ENCODE data around the gene SLX9. TPM values are rescaled to one million over a fixed set of nuclear protein-coding genes. Genes with fewer than 3 reads are reported as not detected.

The SLX9 gene
- total RNA-seq, 1 donor from 2014 or later = 38.8 TPM

DNA sequence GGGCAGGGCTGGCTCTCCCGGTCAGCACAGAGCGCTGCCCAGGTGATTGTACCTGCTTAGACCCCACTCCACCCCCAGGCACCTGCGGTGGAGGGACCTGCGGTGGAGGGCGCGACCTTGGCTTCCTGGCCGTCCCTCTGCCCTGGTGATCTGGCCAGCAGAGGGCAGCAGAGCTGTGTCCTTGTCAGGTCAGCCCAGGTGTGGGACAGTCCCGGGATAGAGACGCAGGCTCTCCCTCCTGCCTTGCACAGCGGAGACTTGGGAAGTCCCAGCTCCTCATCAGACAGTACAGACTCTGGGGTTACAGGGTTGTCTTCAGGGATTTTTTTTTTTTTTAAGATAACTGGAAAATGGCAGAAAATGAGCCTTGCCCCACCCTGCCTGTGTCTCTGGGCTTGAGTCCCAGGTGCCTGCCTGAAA, 10.0 kb downstream of the SLX9 start:
- Mint-ChIP-seq H3K9me3 (ENCODE audit: unreplicated experiment) (no peaks in the 10 kb centered on the region), H3K4me1 (ENCODE audit: low read depth, unreplicated experiment) (no peaks in the 10 kb centered on the region), H3K36me3 (ENCODE audit: low read depth, unreplicated experiment) (peaks cover 12% of the 10 kb centered on the region), H3K27me3 (ENCODE audit: low read depth, unreplicated experiment) (peaks cover 4% of the 10 kb centered on the region), H3K4me3 (ENCODE audit: unreplicated experiment) (no peak overlapping the region), H3K27ac (ENCODE audit: unreplicated experiment) (no peak overlapping the region)
- H4K20me1 ChIP-seq (ENCODE audit: insufficient read depth, low read length) = peaks cover 93% of the 10 kb centered on the region
- DNase-seq (ENCODE audit: low read depth) (peak; percentile 26), FAIRE-seq (peak; percentile 37)
- H3K27me3 ChIP-seq (ENCODE audit: insufficient read depth, low read length) = no peaks in the 10 kb centered on the region
- H3K4me3 ChIP-seq (ENCODE audit: insufficient read depth, low read depth, low read length) = no peak overlapping the region
- no peaks in the 10 kb centered on the region for H3K36me3 ChIP-seq (ENCODE audit: insufficient read depth, low read length)
- H3K79me2 ChIP-seq (ENCODE audit: insufficient read depth, low read length) = peaks cover 83% of the 10 kb centered on the region
- no peak overlapping the region for H3K4me2 ChIP-seq (ENCODE audit: low read length)
- TF ChIP-seq, protein P1, sequence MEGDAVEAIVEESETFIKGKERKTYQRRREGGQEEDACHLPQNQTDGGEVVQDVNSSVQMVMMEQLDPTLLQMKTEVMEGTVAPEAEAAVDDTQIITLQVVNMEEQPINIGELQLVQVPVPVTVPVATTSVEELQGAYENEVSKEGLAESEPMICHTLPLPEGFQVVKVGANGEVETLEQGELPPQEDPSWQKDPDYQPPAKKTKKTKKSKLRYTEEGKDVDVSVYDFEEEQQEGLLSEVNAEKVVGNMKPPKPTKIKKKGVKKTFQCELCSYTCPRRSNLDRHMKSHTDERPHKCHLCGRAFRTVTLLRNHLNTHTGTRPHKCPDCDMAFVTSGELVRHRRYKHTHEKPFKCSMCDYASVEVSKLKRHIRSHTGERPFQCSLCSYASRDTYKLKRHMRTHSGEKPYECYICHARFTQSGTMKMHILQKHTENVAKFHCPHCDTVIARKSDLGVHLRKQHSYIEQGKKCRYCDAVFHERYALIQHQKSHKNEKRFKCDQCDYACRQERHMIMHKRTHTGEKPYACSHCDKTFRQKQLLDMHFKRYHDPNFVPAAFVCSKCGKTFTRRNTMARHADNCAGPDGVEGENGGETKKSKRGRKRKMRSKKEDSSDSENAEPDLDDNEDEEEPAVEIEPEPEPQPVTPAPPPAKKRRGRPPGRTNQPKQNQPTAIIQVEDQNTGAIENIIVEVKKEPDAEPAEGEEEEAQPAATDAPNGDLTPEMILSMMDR (IDR thresholded peaks at IDR 0.05; ENCODE audit: insufficient read depth, low read depth, low read length) = peak; percentile 68
- no peak for TF ChIP-seq EZH2 (IDR thresholded peaks at IDR 0.05; ENCODE audit: insufficient read depth, low read length)
- H3K9ac ChIP-seq (ENCODE audit: low read length) = no peak overlapping the region
- H3K9me3 ChIP-seq (ENCODE audit: insufficient read depth, low read depth, low read length) = no peaks in the 10 kb centered on the region
- peaks cover 5% of the 10 kb centered on the region for H3K4me1 ChIP-seq (ENCODE audit: insufficient read depth, low read length)
- no peak overlapping the region for H3K27ac ChIP-seq (ENCODE audit: low read depth, low read length)
- H2AFZ ChIP-seq (ENCODE audit: low read depth, low read length) = no peak overlapping the region

DNA sequence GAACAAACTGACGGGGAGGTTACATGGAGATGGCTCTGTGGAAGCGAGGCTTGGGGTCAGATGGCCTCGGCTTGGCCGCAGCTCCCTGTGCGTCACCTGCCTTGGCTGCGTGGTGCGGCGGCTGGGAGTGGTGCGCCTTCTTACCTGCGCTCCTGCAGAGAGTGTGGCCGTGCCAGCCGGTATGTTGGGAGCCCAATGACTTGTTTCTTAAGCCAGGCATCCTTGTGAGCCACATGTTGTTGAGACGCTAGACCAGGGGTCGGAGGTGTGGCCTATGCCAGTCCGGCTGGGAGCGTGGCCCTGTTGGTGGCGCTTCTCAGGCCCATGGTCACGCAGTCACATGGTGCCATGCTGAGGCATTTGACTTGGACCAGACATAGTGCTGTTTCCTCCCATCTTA, 10.5 kb downstream of the SLX9 start:
- Mint-ChIP-seq H3K27me3 (ENCODE audit: low read depth, unreplicated experiment) (peaks cover 2% of the 10 kb centered on the region), H3K4me3 (ENCODE audit: unreplicated experiment) (no peak overlapping the region)
- no peak for FAIRE-seq

More for the DNA sequence above, 10.5 kb downstream of the SLX9 start:
- Histone ChIP-seq H3K27ac (ENCODE audit: low read depth, low read length) (no peak overlapping the region), H3K9me3 (ENCODE audit: insufficient read depth, low read depth, low read length) (no peaks in the 10 kb centered on the region), H3K4me2 (ENCODE audit: low read length) (no peak overlapping the region), H3K79me2 (ENCODE audit: insufficient read depth, low read length) (peaks cover 82% of the 10 kb centered on the region), H3K9ac (ENCODE audit: low read length) (no peak overlapping the region), H3K4me3 (ENCODE audit: insufficient read depth, low read depth, low read length) (no peak overlapping the region), H2AFZ (ENCODE audit: low read depth, low read length) (no peak overlapping the region), H4K20me1 (ENCODE audit: insufficient read depth, low read length) (peaks cover 93% of the 10 kb centered on the region), H3K4me1 (ENCODE audit: insufficient read depth, low read length) (peaks cover 8% of the 10 kb centered on the region), H3K27me3 (ENCODE audit: insufficient read depth, low read length) (no peaks in the 10 kb centered on the region), H3K36me3 (ENCODE audit: insufficient read depth, low read length) (no peaks in the 10 kb centered on the region)
- peaks cover 2% of the 10 kb centered on the region for H3K4me1 Mint-ChIP-seq (ENCODE audit: low read depth, unreplicated experiment)
- no peak for TF ChIP-seq EZH2 (IDR thresholded peaks at IDR 0.05; ENCODE audit: insufficient read depth, low read length)
- TF ChIP-seq, protein P1 (IDR thresholded peaks at IDR 0.05; ENCODE audit: insufficient read depth, low read depth, low read length) = no peak
- H3K36me3 Mint-ChIP-seq (ENCODE audit: low read depth, unreplicated experiment) = peaks cover 11% of the 10 kb centered on the region
- no peaks in the 10 kb centered on the region for H3K9me3 Mint-ChIP-seq (ENCODE audit: unreplicated experiment)
- H3K27ac Mint-ChIP-seq (ENCODE audit: unreplicated experiment) = no peak overlapping the region
- DNase-seq (ENCODE audit: low read depth) = no peak

Data from astrocyte (in vitro differentiated cells and primary cell).